Measurements from ENCODE around the gene STAU1. TPM values are rescaled to one million over a fixed set of nuclear protein-coding genes. Genes with fewer than 3 reads are reported as not detected.

The STAU1 gene
- total RNA-seq, 4 donors from 2014 or later = 67.1 to 99.8 (median 75.0) TPM

GRCh38 chr20:49122920-49123319 lies 65.2 kb downstream of the STAU1 start:
- no peak for TF ChIP-seq CTCF (IDR thresholded peaks at IDR 0.05)
- DNase-seq (ENCODE audit: low spot score) (no peak), ATAC-seq (ENCODE audit: low FRiP score) (no peak)

DNA sequence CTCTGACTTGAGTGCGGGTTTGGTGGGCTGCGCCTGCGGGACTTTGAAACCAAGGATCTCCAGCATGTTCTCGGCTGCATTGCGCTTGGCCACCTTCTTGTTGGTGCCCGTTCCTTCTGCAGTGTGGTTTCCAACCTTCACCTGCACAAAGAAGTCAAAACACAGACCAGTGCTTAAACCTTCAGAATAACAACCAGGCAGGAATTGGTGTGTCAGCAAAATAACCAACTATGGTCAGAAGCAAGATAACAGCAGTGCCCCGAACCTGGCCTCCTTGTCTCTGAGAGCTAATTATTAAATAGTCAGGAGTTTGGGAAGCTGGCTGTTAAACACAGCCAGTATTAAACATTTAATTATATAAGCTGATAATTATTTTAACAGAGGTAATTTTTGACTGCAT lies 68.1 kb downstream of the STAU1 start:
- DNase-seq (ENCODE audit: low spot score) (no peak), ATAC-seq (ENCODE audit: low FRiP score) (no peak)
- no peak for TF ChIP-seq CTCF (IDR thresholded peaks at IDR 0.05)

- DNase-seq (ENCODE audit: low spot score) (no peak), ATAC-seq (ENCODE audit: low FRiP score) (no peak)
- no peak for TF ChIP-seq CTCF (IDR thresholded peaks at IDR 0.05)
Observed at GRCh38 chr20:49118307-49118706, 69.8 kb downstream of the STAU1 start.

DNA sequence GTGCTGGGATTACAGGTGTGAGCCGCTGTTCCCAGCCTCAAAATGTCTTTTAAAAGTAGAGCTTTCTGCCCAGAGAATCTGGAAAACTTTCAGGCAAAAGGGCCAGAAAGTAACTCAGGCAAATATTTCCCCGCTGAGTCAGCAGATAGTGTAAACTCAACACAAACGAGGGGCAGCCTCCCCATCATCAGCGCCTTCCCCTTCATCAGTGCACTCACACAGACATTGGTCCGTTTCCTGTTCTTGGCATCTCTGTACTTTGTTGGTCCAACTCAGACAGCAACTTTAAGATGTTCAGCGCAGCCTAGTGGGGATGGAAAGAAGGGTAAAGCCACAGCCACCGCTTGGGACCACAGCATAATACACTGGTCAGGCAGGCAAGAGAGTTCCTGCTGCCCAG lies 72.6 kb downstream of the STAU1 start:
- DNase-seq (ENCODE audit: low spot score) = no peak
- TF ChIP-seq CTCF (IDR thresholded peaks at IDR 0.05) = no peak
- ATAC-seq (ENCODE audit: low FRiP score) = no peak

DNA sequence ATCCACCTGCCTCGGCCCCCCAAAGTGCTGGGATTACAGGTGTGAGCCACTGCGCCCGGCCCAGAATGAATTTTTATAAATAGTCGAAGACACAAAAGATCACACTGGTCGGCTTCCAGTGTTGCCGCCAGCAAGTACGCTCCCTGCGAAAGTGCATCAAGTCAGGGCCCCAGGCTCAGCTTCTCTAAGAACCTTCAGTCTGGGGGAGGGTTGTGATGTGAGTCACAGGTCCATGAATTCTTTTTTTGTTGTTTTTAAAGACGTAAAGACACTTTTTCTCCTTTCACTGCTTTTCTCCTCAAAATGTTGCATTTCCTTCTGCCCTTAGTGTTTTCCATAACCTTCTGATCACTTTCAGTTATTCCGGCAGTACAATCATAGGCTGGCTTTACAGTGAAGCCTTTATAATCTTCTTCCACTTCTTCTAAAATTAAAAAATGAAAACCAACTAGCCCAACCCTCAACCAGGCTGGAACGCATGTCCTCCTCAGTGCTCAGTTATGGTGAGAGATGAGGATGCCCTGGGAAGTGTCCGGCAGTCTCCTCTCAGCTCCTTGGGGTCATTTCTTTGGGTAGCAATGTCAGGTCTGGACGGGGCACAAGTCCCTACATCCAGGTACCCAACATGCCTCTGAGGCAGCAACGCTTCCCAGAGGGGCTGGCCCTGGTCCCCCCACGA lies 75.4 kb downstream of the STAU1 start:
- no peak for DNase-seq (ENCODE audit: low spot score)
- no peak for TF ChIP-seq CTCF (IDR thresholded peaks at IDR 0.05)
- ATAC-seq (ENCODE audit: low FRiP score) = no peak

DNA sequence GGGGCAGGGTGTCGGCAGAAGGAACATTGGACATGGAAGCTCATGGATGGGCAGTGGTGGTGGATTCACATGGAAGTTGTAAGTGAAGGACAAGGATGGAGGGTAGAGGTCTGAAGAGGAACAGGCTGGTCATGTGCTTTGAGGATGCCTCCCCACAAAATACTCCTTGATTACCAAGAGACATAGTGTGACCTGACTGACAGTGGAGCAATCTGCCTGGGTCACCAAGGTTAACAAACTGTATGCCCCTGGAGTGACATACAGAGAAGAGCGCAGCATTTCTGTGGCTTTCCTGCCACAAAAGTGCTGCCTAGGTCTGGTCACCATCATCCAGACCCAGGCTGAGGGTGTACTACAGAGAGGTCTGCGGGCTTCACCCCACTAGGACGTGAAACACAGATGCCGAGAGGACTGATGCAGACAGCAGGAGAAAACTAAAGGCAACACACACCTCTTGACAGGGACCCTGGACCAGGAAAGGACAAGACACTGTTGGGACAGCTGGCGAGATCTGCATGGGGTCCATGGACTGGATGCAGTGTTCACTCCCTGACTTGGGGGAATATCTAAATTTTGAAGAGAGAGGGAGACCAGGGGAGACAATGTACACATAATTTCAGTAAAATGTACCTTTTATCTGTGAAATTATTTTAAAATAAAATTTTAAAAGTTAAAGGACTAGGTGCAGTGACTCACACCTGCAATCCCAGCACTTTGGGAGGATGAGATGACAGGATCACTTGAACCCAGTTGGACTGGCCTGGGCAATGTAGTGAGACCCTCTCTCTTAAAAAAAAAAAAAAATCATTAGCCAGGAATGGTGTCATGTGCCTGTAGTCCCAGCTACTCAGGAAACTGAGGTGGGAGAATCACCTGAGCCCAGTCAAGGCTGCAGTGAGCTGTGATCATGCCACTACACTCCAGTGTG lies 77.1 kb downstream of the STAU1 start:
- no peak for DNase-seq (ENCODE audit: low spot score)
- no peak for ATAC-seq (ENCODE audit: low FRiP score)
- no peak for TF ChIP-seq CTCF (IDR thresholded peaks at IDR 0.05)
